GM18519 (cell line): ENCODE measurements around the gene WDR20.

Experiments
- ATAC-seq: cut with Tn5 transposase; IDR thresholded peaks from one replicate; pipeline ENCODE4 v1.9.1; 2021; ENCODE audit warnings: mild to moderate bottlenecking, moderate library complexity; ENCODE audit not compliant: unreplicated experiment, low FRiP score

WDR20 gene

GRCh38 chr14:102194856-102195255 is 55.2 kb downstream of the WDR20 start:
- ATAC-seq, result no peak

- no peak for ATAC-seq
These were observed 55.7 kb downstream of the WDR20 start for GRCh38 chr14:102195446-102195845.

GRCh38 chr14:102196039-102196901 is 56.6 kb downstream of the WDR20 start:
- ATAC-seq, result no peak

- no peak for ATAC-seq
These were observed 57.2 kb downstream of the WDR20 start for GRCh38 chr14:102196902-102197230.

GRCh38 chr14:102197317-102197853 is 57.7 kb downstream of the WDR20 start:
- ATAC-seq, result no peak

- ATAC-seq, result no peak
These were observed 61.1 kb downstream of the WDR20 start for GRCh38 chr14:102200690-102201352.

- no peak for ATAC-seq
These were observed 61.6 kb downstream of the WDR20 start for GRCh38 chr14:102201353-102201738.

GRCh38 chr14:102201776-102202175 is 62.1 kb downstream of the WDR20 start:
- ATAC-seq, result no peak

- no peak for ATAC-seq
These were observed 63.2 kb downstream of the WDR20 start for GRCh38 chr14:102202944-102203343.

- ATAC-seq, result no peak
These were observed 63.7 kb downstream of the WDR20 start for GRCh38 chr14:102203382-102203781.

- no peak for ATAC-seq
These were observed 65.9 kb downstream of the WDR20 start for GRCh38 chr14:102205560-102205959.

GRCh38 chr14:102206918-102207317 is 67.2 kb downstream of the WDR20 start:
- ATAC-seq, result no peak

- no peak for ATAC-seq
These were observed 68.2 kb downstream of the WDR20 start for GRCh38 chr14:102207831-102208365.

GRCh38 chr14:102208741-102209140 is 69.0 kb downstream of the WDR20 start:
- ATAC-seq, result no peak

GRCh38 chr14:102209224-102209966 is 69.7 kb downstream of the WDR20 start:
- no peak for ATAC-seq

- no peak for ATAC-seq
These were observed 70.8 kb downstream of the WDR20 start for GRCh38 chr14:102210421-102211042.

GRCh38 chr14:102211240-102211639 is 71.5 kb downstream of the WDR20 start:
- no peak for ATAC-seq

GRCh38 chr14:102212356-102212755 is 72.7 kb downstream of the WDR20 start:
- ATAC-seq, result no peak

- ATAC-seq, result no peak
These were observed 73.1 kb downstream of the WDR20 start for GRCh38 chr14:102212845-102213244.

GRCh38 chr14:102213470-102213869 is 73.8 kb downstream of the WDR20 start:
- ATAC-seq, result no peak
